HAP-1 (cell line): Measurements from ENCODE around the gene TMEM165.
A peak's percentile ranks its signal among the peaks of the same experiment; 100 is the strongest.

Experiments used
- DNase-seq, 2 experiments: peaks; one replicate each; pipeline ENCODE4 v3.0.0-alpha.2; 2016 to 2020; ENCODE audit warnings: low spot score in 2 of 2
- H3K27me3 ChIP-seq: fragments of 250-450 bp; sonication (Bioruptor Pico); 2 replicates; pipeline ENCODE4 v1.5.1; 2020; ENCODE audit warnings: low read depth, mild to moderate bottlenecking, moderate library complexity
- H3K36me3 ChIP-seq: fragments of 250-450 bp; sonication (Bioruptor Pico); replicated peaks from 2 replicates; pipeline ENCODE4 v1.5.1; 2020; ENCODE audit warnings: mild to moderate bottlenecking
- H3K4me1 ChIP-seq: fragments of 250-450 bp; sonication (Bioruptor Pico); 2 replicates; pipeline ENCODE4 v1.5.1; 2020; ENCODE audit warnings: mild to moderate bottlenecking
- H3K4me3 ChIP-seq: fragments of 250-450 bp; sonication (Bioruptor Pico); 2 replicates; pipeline ENCODE4 v1.5.1; 2020; ENCODE audit warnings: mild to moderate bottlenecking, moderate library complexity
- H3K9me3 ChIP-seq: fragments of 250-450 bp; sonication (Bioruptor Pico); 2 replicates; pipeline ENCODE4 v1.5.1; 2020; ENCODE audit warnings: mild to moderate bottlenecking, moderate library complexity
- in situ Hi-C: fragments of 300-500 bp; cut with MboI; formaldehyde crosslinking; loops from 3 replicates; pipeline ENCODE4 v1.14.3; 2020; ENCODE audit warnings: low sequenced_read_pairs, inconsistent platforms, mixed read lengths

Gene TMEM165

DNA sequence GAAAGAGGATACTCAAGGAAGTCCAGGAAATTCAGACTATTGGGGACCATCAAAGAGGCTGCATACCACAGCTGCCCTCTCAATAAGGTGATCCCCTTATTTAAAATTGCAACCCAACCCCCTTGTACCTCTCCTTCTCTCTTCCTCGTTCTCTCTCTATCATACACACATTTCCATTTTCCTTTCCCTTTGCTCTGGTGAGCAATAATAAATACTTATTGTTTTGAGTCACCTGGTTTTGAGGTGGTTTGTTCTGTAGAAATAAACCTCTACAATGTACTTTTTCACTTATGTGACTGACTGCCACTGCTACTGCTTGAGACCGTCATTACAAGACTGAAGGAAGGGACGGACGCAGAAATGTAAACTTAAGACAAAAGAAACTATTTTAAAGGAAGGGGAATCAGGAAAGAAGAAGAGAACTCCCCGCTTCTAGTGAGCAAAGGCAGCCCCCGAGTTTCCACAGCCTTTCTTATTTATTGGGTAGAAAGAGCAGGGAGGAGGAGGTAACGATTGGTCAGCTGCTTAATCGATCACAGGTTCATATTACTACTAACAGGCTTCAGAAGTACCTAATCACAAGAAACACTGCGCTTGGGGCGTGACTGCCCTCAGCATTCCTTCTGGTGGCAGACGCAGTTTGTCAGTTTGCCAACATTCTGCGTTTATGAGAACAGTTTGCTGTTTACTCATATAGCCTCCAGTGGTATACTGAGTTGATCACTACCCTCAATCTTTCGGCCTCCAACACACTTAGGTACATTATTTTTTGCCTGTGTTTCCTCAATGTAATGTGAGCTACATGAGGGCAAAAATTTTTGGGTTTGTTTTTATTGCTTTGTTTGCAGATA, 16.9 kb upstream of the TMEM165 start:
- DNase-seq = no peak
- in situ Hi-C loops = no loop called here
- H3K4me3 ChIP-seq = no peak overlapping the region

DNA sequence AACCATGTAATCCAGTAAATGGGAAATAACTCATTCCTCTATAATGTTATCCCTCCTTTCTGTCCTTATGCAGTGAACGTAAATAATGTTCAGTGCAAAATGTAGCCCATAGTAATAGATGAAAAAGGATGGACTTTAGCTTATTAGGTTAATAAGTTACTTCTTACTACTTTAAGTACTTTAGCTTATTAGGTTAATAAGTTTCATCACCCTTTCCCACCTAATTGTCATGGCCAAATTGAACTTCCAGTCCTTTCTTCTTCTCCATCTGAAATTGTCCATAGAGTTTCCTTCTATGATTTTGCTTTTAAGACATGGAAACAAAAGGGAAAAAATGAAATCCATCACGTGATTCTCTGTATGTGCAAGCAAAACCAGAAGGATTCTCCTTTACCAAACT, 15.2 kb upstream of the TMEM165 start:
- DNase-seq = no peak
- no peak overlapping the region for H3K4me3 ChIP-seq
- in situ Hi-C loops = no loop called here
- no peaks in the 10 kb centered on the region for H3K4me1 ChIP-seq
- H3K27me3 ChIP-seq = no peaks in the 10 kb centered on the region
- no peaks in the 10 kb centered on the region for H3K9me3 ChIP-seq
- no peaks in the 10 kb centered on the region for H3K36me3 ChIP-seq

More for the DNA sequence above, 16.9 kb upstream of the TMEM165 start:
- Histone ChIP-seq H3K9me3 (no peaks in the 10 kb centered on the region), H3K27me3 (no peaks in the 10 kb centered on the region), H3K4me1 (no peaks in the 10 kb centered on the region), H3K36me3 (no peaks in the 10 kb centered on the region)

DNA sequence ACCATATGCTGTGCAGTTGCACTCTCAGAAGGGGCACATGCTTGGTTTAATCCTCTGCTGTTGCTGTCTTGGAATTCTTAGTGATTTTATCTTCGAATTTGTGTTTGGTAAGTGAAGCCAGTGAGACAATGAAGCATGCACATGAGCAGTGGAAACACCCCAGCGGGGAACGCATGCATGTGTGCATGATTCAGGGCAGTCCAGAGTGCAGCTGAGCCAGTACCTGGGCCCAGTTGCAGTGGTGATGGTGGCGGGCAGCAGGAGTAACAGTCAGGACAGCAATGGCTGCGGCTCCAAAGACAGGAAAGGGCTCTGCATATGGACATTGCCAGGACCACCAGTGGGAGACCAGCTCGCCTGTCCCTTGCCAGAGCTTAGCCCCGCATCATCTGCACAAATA, 14.3 kb upstream of the TMEM165 start:
- in situ Hi-C loops = no loop called here
- H3K27me3 ChIP-seq = no peaks in the 10 kb centered on the region

DNA sequence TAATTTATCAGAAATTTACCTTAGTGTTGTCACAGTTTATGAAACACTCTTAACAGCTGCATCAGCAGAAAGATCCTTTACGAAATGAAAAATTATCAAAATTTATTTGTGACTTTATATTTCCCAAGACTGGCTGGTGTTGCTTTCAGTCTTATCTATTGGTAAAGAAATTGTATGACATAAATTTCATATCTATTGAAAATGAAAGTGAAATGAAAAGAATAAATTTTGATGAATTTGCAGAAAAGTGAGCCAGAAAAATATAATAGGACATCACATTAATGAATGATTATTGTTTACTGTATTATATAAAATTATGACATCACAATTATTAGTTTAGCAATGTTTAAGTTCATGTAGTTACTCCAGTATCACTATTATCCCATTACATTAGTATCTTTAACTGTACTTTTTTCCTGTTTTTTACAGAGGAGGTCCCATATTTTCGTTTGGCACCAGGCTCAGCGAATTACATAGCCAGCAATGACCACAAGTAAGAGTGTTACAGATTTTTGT, 13.2 kb upstream of the TMEM165 start:
- H3K4me3 ChIP-seq = no peak overlapping the region
- no peak for DNase-seq
- no peaks in the 10 kb centered on the region for H3K4me1 ChIP-seq
- in situ Hi-C loops = no loop called here
- H3K27me3 ChIP-seq = no peaks in the 10 kb centered on the region
- no peaks in the 10 kb centered on the region for H3K9me3 ChIP-seq
- H3K36me3 ChIP-seq = no peaks in the 10 kb centered on the region

More for the DNA sequence above, 14.3 kb upstream of the TMEM165 start:
- DNase-seq = no peak
- H3K4me1 ChIP-seq = no peaks in the 10 kb centered on the region
- no peak overlapping the region for H3K4me3 ChIP-seq
- H3K36me3 ChIP-seq = no peaks in the 10 kb centered on the region
- no peaks in the 10 kb centered on the region for H3K9me3 ChIP-seq

DNA sequence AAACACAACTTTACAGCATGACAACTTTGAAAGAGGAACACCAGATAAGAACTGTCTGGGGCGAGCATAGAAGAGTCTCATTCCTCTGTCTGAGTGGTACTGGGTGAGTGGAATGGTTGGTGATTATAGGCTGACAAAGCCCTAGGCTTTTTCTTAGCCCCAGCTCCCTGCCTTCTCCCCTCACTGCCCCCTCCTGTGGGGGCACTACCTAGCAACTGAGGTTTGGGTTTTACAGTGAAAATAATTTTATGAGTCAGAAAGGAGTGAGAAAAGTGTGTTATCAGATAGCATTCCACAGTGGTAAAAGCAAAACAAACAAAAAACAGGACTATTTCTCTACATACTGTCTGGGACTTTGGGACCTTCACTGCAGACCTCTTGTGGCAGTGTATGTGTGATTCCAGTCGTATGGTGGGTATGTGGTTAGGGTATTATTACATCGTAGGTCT, 10.5 kb upstream of the TMEM165 start:
- Histone ChIP-seq H3K27me3 (no peaks in the 10 kb centered on the region), H3K36me3 (no peaks in the 10 kb centered on the region), H3K4me3 (no peak overlapping the region), H3K9me3 (no peaks in the 10 kb centered on the region), H3K4me1 (no peaks in the 10 kb centered on the region)
- DNase-seq = no peak
- in situ Hi-C loops = no loop called here

DNA sequence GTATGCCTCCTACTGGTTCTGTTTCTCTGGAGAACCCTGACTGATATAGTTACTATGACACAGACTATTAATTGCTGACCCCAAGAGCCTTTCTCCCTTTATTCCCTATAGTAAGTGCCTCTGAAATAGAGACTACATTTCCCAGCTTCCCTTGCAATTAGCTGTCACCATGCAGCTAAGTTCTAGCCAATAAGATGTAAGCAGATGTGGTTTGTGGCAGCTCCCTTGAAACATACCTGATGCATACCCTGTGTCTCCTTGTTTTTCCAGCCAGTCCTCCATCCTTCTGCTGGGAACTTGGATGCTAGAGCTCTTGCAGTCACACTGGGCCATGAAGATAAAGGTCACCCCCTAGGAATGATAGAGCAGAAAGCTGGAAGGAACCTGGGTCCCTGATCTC, 9.7 kb upstream of the TMEM165 start:
- H3K4me1 ChIP-seq = no peaks in the 10 kb centered on the region
- H3K27me3 ChIP-seq = no peaks in the 10 kb centered on the region
- H3K36me3 ChIP-seq = no peaks in the 10 kb centered on the region
- no peak overlapping the region for H3K4me3 ChIP-seq
- peak in 1 of 2 experiments; percentile 25 for DNase-seq
- in situ Hi-C loops = no loop called here
- H3K9me3 ChIP-seq = no peaks in the 10 kb centered on the region

DNA sequence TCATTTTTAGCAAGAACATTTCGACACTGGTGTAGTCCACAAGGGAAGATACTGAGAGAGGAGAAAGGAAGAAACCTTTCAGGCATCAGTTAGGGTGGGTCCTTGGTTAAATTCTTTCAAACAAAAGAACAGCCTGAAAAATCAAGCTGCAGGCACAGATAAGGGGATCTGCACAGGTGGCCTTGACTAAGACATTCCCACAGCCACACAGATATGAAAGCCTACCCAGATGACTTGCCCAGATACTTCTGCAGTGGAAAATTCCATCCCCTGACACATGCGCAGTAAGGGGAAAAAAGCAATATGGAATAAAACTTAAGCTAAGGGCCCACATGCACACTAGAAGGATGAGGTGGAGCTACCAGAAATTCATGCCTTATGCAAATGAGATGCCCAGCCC, 8.9 kb upstream of the TMEM165 start:
- no peak for DNase-seq
- Histone ChIP-seq H3K4me3 (no peak overlapping the region), H3K27me3 (no peaks in the 10 kb centered on the region), H3K4me1 (no peaks in the 10 kb centered on the region), H3K36me3 (no peaks in the 10 kb centered on the region), H3K9me3 (no peaks in the 10 kb centered on the region)
- in situ Hi-C loops = no loop called here

DNA sequence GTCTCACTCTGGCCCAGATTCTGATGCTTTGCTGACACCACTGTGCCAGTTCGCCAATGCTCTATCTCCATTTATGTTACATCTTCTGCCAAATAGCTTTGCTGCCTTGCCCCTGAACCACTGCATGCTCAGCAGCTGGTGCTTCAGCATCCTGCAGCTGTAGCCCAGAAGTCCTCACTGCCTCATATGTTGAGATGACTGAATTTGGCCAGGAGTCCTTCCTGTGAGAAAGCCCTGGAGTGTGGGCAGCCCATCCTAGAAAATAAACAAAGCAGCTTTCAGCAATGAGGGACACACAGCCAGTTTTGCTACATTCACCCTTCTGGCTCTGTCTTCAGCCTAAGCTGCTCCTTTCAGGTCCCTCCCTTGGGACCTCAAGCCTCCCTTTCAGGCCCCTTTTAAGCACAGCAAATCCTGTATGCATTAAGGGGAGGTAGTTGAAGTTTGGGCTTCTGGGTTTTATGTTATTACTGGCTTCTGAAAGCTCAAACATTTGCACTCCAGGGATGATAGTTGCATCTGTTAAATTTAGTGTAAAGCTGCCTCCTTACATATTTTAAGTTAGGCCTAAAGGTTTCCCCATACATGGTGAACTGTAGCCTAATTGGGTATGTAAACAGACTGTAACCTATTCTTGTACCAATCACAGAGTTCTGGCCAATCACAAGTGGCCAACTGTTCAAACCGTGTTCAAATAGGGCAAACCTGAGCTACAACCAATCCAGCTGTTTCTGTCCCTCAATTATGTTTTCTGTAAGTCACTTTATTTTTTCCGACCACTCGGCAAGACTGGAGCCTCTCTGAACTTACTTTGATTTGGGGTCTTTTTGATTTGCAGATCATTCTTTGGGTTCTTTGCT, 2.1 kb upstream of the TMEM165 start:
- Histone ChIP-seq H3K4me1 (peaks cover 11% of the 10 kb centered on the region), H3K27me3 (no peaks in the 10 kb centered on the region), H3K36me3 (peaks cover 7% of the 10 kb centered on the region), H3K4me3 (no peak overlapping the region), H3K9me3 (no peaks in the 10 kb centered on the region)
- in situ Hi-C loops = no loop called here
- DNase-seq = peak; percentile 31 to 40

DNA sequence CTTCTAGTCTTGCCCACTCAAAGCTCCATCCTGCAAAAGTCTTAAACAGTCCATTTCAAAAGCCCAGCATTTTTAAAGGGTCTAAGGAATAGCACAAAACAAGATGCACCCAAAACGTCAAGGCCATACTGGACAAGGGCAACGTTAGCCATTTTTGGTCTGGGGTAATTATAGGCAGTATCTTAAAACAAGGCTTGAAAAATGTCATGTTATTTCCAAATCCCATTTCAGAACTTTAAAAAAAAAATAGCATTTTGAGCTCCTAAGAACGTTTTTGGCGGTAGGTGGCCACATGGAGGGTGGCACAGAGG, 584 bp upstream of the TMEM165 start:
- Histone ChIP-seq H3K4me1 (peaks cover 18% of the 10 kb centered on the region), H3K9me3 (no peaks in the 10 kb centered on the region), H3K36me3 (peaks cover 7% of the 10 kb centered on the region), H3K27me3 (no peaks in the 10 kb centered on the region), H3K4me3 (peak overlapping the region; percentile 58)
- in situ Hi-C loops = no loop called here
- DNase-seq = no peak

DNA sequence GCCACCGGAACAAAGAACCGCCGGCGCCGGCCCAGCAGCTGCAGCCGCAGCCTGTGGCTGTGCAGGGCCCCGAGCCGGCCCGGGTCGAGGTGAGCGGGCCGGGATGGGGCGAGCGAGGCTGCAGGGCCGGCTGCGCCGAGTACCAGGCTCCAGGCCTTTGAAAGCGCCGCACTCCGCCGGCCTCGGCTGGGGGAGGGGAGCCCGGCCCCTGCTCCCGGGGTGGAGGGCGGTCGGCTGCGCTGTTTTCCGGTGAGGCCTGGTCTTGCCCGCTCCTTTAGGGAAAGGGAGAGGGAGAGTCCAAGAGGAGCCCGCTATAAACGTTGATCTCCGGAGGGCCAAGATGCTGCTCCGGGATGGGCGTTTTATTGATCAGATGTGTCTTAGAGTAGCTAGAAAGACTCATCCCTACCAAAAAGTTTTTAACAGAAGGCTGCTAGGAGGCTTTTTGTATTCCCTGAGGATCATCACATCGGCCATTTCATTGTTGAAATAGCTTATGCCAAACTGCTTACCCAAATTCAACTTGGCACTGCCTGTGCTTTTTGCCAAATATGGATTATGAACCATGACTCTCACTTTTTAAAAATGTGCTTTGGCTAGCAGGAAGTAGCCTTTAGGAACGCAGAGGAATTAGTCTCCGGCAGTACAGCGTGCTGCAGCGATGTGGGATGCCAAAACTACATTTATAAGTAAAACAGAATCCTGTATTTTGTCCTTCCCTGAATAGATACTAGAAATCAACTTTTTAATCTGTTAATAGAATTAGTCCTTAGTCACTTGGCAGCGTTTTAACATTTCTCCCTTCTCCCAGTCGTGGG, 760 bp downstream of the TMEM165 start:
- no peaks in the 10 kb centered on the region for H3K9me3 ChIP-seq
- in situ Hi-C loops = no loop called here
- H3K36me3 ChIP-seq = peaks cover 18% of the 10 kb centered on the region
- H3K27me3 ChIP-seq = no peaks in the 10 kb centered on the region
- H3K4me3 ChIP-seq = peak overlapping the region; percentile 58
- H3K4me1 ChIP-seq = peaks cover 18% of the 10 kb centered on the region
- peak in 1 of 2 experiments; percentile 65 for DNase-seq

DNA sequence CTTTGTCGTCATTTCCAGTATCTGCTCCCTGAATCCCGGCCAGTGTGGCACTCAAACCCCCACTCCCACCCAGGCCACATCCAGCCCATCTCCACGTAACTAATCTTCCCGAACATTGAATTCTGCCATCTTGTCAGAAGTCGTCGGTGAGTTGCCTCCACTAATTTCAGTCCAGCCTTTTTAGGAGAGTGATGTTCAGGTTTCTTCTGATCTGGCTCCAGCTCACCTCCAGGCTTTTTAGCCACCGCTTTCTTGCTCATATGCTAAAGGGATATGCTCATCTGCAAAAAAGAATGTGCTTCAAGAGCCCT, 1.3 kb downstream of the TMEM165 start:
- in situ Hi-C loops = no loop called here
- peak overlapping the region; percentile 58 for H3K4me3 ChIP-seq
- peak; percentile 22 to 26 for DNase-seq
- no peaks in the 10 kb centered on the region for H3K27me3 ChIP-seq
- H3K4me1 ChIP-seq = peaks cover 18% of the 10 kb centered on the region
- peaks cover 19% of the 10 kb centered on the region for H3K36me3 ChIP-seq
- H3K9me3 ChIP-seq = no peaks in the 10 kb centered on the region

DNA sequence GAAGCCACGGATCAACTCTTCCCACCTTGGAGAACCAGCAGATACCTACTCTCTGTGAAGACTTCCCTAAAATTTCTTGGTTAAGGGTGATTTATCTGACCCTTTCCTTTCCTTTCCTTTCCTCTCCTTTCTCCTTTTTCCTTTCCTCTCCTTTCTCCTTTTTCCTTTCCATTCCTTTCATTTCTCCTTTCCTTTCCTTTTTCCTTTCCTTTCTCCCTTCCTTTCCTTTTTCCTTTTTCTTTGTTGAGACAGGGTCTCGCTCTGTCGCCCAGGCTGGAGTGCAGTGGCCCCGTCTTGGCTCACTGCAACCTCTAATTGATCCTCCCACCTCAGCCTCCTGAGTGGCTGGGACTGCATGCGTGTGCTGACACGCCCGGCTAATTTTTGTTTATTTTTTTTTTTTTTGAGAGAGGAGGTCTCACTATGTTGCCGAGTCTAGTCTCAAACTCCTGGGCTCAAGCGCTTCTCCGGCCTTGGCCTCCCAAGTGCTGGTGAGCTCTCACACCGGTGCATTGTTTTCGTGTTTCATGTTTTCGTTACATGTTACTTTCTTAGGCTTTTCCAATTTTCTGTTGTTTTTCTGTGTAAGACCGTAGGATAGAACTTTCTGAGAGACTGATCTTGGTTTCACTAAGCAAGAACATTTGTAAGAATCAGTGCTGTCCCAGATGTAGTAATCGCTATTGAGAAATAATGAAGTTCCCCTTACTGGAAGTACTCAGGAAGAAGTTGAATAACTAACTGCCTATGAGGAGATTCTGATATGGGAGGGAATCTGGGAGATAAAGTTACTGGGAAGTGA, 2.0 kb downstream of the TMEM165 start:
- in situ Hi-C loops = no loop called here

DNA sequence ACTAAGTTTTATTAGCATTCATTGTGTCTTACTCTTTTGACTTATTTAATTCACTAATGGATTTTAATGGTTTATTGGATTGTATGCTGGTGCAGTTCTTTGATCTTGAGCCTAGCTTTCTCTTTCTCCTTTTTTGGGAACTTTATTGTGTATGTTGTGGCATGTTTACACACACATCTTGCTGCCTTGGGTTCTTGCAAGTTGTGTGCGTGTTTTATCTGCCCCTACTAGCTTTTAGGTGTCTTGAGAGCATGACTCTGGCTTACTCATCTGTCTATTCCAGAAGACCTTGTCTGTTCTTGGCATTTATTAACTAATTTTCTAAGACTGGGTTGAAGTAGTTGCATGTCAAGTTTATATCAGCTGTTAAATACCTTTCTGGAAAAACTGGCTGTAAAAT, 2.7 kb downstream of the TMEM165 start:
- no peak for DNase-seq
- Histone ChIP-seq H3K27me3 (no peaks in the 10 kb centered on the region), H3K4me3 (peak overlapping the region; percentile 58), H3K36me3 (peaks cover 21% of the 10 kb centered on the region), H3K9me3 (no peaks in the 10 kb centered on the region), H3K4me1 (peaks cover 18% of the 10 kb centered on the region)
- in situ Hi-C loops = no loop called here

More for the DNA sequence above, 2.0 kb downstream of the TMEM165 start:
- H3K4me1 ChIP-seq = peaks cover 18% of the 10 kb centered on the region
- H3K36me3 ChIP-seq = peaks cover 19% of the 10 kb centered on the region
- peak in 1 of 2 experiments; percentile 47 for DNase-seq
- H3K9me3 ChIP-seq = no peaks in the 10 kb centered on the region
- no peaks in the 10 kb centered on the region for H3K27me3 ChIP-seq
- peak overlapping the region; percentile 58 for H3K4me3 ChIP-seq
